Panc1 (cell line): Measurements from ENCODE around the gene ABCB8. TPM values are rescaled to one million over a fixed set of nuclear protein-coding genes. Genes with fewer than 3 reads are reported as not detected.

Source experiments
- ATAC-seq: fragments of 200-7000 bp; cut with Tn5 transposase; 2 replicates; pipeline ENCODE4 v1.9.1; 2020; ENCODE audit warnings: mild to moderate bottlenecking, moderate library complexity
- BruUV-seq: library from RNA; stranded (reverse); fragments of 400-500 nt; replicated peaks from 2 replicates; lab custom pipeline; 2021; lab: Mats Ljungman, UMichigan
- CTCF ChIA-PET: fragments of 300-600 bp; sonication (Branson Sonifier 250); formaldehyde crosslinking; loops from one replicate; lab custom pipeline; 2022; ENCODE audit warnings: antibody characterized with exemption; lab: Charles Lee
- POLR2A ChIA-PET: fragments of 300-600 bp; sonication (Branson Sonifier 250); formaldehyde crosslinking; loops from one replicate; lab custom pipeline; 2022; ENCODE audit warnings: antibody characterized with exemption; lab: Charles Lee
- DNase-seq: peaks from one replicate; pipeline ENCODE4 v3.0.0-alpha.2; 2010; ENCODE audit warnings: low read depth, low spot score
- H3K27ac ChIP-seq: 2 replicates; pipeline ENCODE4 v1.5.1; 2011; ENCODE audit warnings: mild to moderate bottlenecking, low read length, inconsistent platforms
- H3K27me3 ChIP-seq: fragments of 200-500 bp; sonication (Bioruptor generic); 2 replicates; pipeline ENCODE4 v1.6.0; 2014; ENCODE audit warnings: low read length, inconsistent platforms; ENCODE audit not compliant: control insufficient read depth, insufficient read depth
- H3K36me3 ChIP-seq: fragments of 200-500 bp; sonication (Bioruptor generic); 2 replicates; pipeline ENCODE4 v1.5.1; 2014; ENCODE audit warnings: inconsistent platforms, mild to moderate bottlenecking, low read length, moderate library complexity; ENCODE audit not compliant: control insufficient read depth, insufficient read depth
- H3K4me1 ChIP-seq: 2 replicates; pipeline ENCODE4 v1.5.1; 2011; ENCODE audit warnings: inconsistent platforms, mild to moderate bottlenecking, low read length, moderate library complexity; ENCODE audit not compliant: control insufficient read depth, insufficient read depth
- H3K4me3 ChIP-seq, 2 experiments: 2 replicates each; pipeline ENCODE4 v1.5.1; 2011 to 2012; ENCODE audit warnings: low read depth in 2 of 2, low read length in 2 of 2, mild to moderate bottlenecking in 2 of 2, inconsistent platforms in 1 of 2, moderate library complexity in 1 of 2
- H3K9me3 ChIP-seq: fragments of 200-500 bp; sonication (Bioruptor generic); 2 replicates; pipeline ENCODE4 v1.5.1; 2014; ENCODE audit warnings: low read depth, mild to moderate bottlenecking, inconsistent platforms, low read length, moderate library complexity; ENCODE audit not compliant: control insufficient read depth, insufficient read depth
- CTCF ChIP-seq: fragments of 450-650 bp; IDR thresholded peaks from 2 replicates; pipeline ENCODE4 v1.5.1; 2017; ENCODE audit warnings: mild to moderate bottlenecking
- POLR2AphosphoS5 ChIP-seq: IDR thresholded peaks from 2 replicates; pipeline ENCODE4 v1.6.1; 2012; ENCODE audit warnings: mild to moderate bottlenecking, low read depth, low read length, moderate library complexity
- REST ChIP-seq, 2 experiments: IDR thresholded peaks; 2 replicates each; pipeline ENCODE4 v1.6.1; 2011 to 2012; ENCODE audit warnings: low read depth in 2 of 2, control low read depth in 1 of 2, low read length in 1 of 2, mild to moderate bottlenecking in 1 of 2, moderate library complexity in 1 of 2; ENCODE audit not compliant: insufficient read depth in 1 of 2
- SIN3A ChIP-seq: IDR thresholded peaks from 2 replicates; pipeline ENCODE4 v1.6.1; 2012; ENCODE audit warnings: low read depth, mild to moderate bottlenecking, low read length, moderate library complexity, borderline replicate concordance; ENCODE audit not compliant: insufficient read depth
- TCF7L2 ChIP-seq: IDR thresholded peaks from 2 replicates; pipeline ENCODE4 v1.6.1; 2011; ENCODE audit warnings: mild to moderate bottlenecking, low read depth, low read length, inconsistent platforms
- in situ Hi-C: cut with HindIII; loops from 2 replicates; pipeline ENCODE4 v1.10.0; 2016; ENCODE audit warnings: low sequenced_read_pairs, low pct_unique_long_range_greater_than_20kb
- intact Hi-C: fragments of 100-400 bp; cut with micrococcal nuclease; formaldehyde crosslinking; loops from one replicate; pipeline ENCODE4 v1.10.0; 2022; ENCODE audit not compliant: unreplicated experiment
- total RNA-seq: library from RNA; stranded (reverse); gene quantifications from one replicate; pipeline ENCODE4 v1.2.1, GENCODE V29; 2021; ENCODE audit not compliant: unreplicated experiment

Gene ABCB8
- total RNA-seq, 1 experiment from 2014 or later, result 49.8 TPM

GRCh38 chr7:151075662-151075971 is 47.4 kb downstream of the ABCB8 start:
- no peaks in the 10 kb centered on the region; the same call in 1 of the 2 replicates for H3K36me3 ChIP-seq
- H3K27ac ChIP-seq, result no peak overlapping the region
- no peaks in the 10 kb centered on the region for H3K27me3 ChIP-seq
- intact Hi-C loops, result loop anchor here (5.0 kb wide), 1 partner anchor 37 kb away; no protein-coding TSS in a partner anchor
- no peak for TF ChIP-seq SIN3A
- TF ChIP-seq POLR2AphosphoS5, result no peak
- TF ChIP-seq TCF7L2, result no peak
- no peak for TF ChIP-seq REST (IDR thresholded peaks at IDR 0.05; ENCODE audit: insufficient read depth in 1 of 2, low read depth in 2 of 2, low read length in 1 of 2)
- no peak for TF ChIP-seq CTCF
- no peaks in the 10 kb centered on the region for H3K9me3 ChIP-seq
- no peak for ATAC-seq
- ChIA-PET POLR2A (no interaction called here), CTCF (no interaction called here)
- peaks cover 44% of the 10 kb centered on the region for H3K4me1 ChIP-seq
- no peak overlapping the region for H3K4me3 ChIP-seq
- in situ Hi-C loops, result no loop called here
- no TSS peak for BruUV-seq
- no peak for DNase-seq

- BruUV-seq, result TSS peak; percentile 84
- intact Hi-C loops, result loop anchor here (5.0 kb wide), 1 partner anchor 36 kb away; no protein-coding TSS in a partner anchor
- no peak for ATAC-seq
- H3K27me3 ChIP-seq, result no peaks in the 10 kb centered on the region
- POLR2A ChIA-PET, result interaction anchor here (1.0 kb wide), 1 partner anchor 15 kb away, joined by 8 read pairs; no protein-coding TSS in a partner anchor
- CTCF ChIA-PET, result interaction anchor here (0.7 to 1.4 kb wide), 3 partner anchors 12 to 67 kb away, joined by 3 read pairs; no protein-coding TSS in a partner anchor
- DNase-seq, result no peak
- no peaks in the 10 kb centered on the region; the same call in 1 of the 2 replicates for H3K36me3 ChIP-seq
- peaks cover 44% of the 10 kb centered on the region for H3K4me1 ChIP-seq
- peak overlapping the region; percentile 91 for H3K27ac ChIP-seq
- H3K4me3 ChIP-seq, result no peak overlapping the region
- H3K9me3 ChIP-seq, result no peaks in the 10 kb centered on the region
- no peak for TF ChIP-seq REST (IDR thresholded peaks at IDR 0.05; ENCODE audit: insufficient read depth in 1 of 2, low read depth in 2 of 2, low read length in 1 of 2)
- no peak for TF ChIP-seq SIN3A
- TF ChIP-seq TCF7L2, result no peak
- no peak for TF ChIP-seq CTCF
- in situ Hi-C loops, result no loop called here
Observed at GRCh38 chr7:151075978-151076426, 47.8 kb downstream of the ABCB8 start.
